NCI-H82 treated with DMSO at 0.1 percent for 48 hours (cell line): Measurements from ENCODE around the gene RAD51B.
"Not testable (repeated sequence)": the region's sequence is repeated elsewhere in the genome, so short reads cannot be mapped to it uniquely, and the experiment has no call there.

ENCODE experiments used
- DNase-seq: peaks from one replicate; lab custom pipeline; 2025; ENCODE audit not compliant: unreplicated experiment; lab: John Stamatoyannopoulos, UW

RAD51B gene

GRCh38 chr14:68198713-68199495, 379.3 kb downstream of the RAD51B start:
- no peak for DNase-seq

- no peak for DNase-seq
Measured at GRCh38 chr14:68199554-68200151, 380.1 kb downstream of the RAD51B start.

- DNase-seq = no peak
Measured at GRCh38 chr14:68203871-68204270, 384.3 kb downstream of the RAD51B start.

GRCh38 chr14:68208218-68208617, 388.6 kb downstream of the RAD51B start:
- DNase-seq = no peak

DNA sequence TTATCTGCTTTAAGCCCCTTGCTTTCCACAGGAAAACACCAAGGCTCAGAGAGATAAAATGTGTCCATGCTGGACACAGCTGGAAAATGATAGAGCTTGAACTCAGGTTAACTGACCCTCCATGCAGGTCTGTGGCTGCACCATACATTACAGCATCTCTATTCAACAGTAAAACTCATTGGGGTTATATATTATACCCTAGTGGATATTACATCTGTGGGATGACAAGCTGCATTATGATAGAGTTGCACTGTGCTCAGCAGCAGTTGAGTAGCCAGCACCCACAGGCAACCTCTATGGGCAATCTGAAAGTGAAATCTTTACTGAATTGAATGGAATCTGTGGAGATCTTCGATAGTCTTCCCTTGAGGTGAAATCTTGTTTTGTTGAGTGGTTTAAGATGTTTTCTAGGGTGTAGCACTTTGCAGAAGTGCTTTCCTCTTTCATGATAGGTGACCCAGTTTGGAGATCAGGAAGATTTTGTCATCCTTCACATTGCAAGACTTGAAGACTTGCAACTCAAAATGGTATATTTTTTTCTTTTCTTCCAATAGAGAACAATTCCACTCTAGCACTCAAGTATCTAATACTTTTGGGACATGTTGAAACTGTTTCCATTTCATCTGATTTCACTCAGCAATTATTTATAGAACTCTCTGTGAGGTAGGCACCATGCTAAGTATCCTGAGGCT, 389.2 kb downstream of the RAD51B start:
- DNase-seq = no peak

- no peak for DNase-seq
Measured at GRCh38 chr14:68210729-68211299, 391.2 kb downstream of the RAD51B start.

GRCh38 chr14:68211421-68211820, 391.8 kb downstream of the RAD51B start:
- no peak for DNase-seq

GRCh38 chr14:68211886-68212285, 392.3 kb downstream of the RAD51B start:
- no peak for DNase-seq

DNA sequence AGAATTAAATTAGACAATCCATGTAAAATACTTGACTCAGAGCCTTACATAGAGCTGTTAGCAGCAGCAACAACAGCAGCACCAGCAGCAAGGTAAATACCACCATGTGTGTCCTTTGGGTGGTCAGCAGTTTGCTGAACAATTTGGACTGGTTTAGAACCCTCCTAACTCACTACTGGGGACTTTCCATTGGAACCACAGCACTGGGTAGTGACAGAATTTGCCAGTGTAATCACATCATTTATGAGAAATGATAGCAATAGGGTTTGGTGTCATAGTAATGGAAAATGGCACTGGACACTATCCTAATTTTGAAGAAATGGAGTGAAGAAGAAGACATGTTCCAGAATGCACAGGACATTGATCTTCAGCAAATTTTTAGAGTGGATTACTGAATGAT, 392.8 kb downstream of the RAD51B start:
- DNase-seq = no peak

DNA sequence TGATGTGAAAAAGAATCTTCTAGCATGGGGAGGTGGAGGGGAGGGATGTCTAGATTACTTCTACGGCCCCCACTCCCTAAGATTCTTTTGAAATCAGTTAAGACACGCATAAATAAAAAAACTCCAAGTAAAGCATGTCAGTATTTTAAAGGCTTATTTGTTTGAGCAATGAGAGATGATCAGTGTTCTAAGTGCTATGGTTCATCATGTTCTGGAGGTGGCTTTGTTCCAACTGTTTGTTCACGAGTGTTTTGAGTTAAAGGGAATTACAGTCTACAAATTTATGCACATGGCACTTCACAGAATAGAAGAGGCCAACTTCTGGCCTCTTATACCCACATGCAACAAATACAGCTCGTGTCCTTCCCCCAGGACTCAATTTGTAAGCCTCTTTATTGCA, 394.9 kb downstream of the RAD51B start:
- no peak for DNase-seq

DNA sequence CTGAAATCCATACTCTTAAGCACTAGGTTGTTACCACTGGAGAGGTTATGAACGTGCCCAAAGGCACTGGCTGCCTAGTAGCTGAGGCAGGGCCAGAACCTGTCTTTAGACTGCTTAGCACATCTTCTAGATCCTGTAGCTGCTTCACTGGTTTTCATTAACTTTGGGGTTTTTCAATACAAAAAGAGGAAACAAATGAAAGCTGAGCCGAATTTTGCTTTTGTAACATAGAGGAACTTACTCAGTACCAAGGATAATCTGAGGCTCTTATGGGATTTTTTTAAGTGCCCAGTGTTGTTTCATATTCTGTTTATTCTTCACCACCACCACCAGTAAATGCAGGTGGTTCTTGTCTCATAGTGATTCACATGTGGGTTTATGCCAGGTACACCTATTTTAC, 396.1 kb downstream of the RAD51B start:
- no peak for DNase-seq

DNA sequence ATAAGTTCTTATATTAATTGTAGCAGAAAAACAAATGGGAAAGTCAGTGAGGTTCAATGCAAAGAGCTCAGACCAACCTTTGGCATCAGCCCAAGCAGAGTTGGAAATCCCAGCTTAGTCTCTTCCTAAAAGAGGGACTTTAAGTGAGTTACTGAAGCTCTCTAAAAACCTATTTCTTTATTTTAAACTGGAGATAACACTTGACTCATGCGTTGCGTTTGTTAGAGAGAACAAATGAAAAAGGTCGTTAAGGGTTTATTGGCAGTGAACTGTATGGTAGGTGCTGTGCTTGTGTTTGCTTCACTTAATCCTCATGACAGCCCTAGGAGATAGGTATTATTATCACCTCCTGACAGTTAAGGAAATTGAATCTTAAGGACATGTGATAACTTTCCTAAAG, 396.5 kb downstream of the RAD51B start:
- DNase-seq = no peak

DNA sequence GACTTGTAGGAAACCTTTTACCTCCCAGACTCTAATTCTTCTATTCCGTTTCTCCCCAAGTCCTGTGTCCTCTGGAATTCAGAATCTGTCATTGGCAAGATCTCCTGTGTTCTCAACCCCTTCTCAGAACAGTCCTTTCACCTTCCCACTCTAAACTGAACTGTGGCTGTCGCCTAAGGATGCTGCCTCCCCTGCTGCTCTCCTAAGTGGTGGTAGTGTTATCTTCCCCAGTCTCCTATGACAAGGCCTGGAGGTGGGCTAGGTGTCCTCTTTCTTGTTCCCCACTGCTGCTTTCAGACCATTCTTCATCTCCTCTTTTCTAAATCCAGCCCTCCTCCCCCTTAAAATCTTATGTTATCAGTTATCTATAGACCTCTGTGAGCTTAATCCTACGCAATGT, 397.4 kb downstream of the RAD51B start:
- no peak for DNase-seq

DNA sequence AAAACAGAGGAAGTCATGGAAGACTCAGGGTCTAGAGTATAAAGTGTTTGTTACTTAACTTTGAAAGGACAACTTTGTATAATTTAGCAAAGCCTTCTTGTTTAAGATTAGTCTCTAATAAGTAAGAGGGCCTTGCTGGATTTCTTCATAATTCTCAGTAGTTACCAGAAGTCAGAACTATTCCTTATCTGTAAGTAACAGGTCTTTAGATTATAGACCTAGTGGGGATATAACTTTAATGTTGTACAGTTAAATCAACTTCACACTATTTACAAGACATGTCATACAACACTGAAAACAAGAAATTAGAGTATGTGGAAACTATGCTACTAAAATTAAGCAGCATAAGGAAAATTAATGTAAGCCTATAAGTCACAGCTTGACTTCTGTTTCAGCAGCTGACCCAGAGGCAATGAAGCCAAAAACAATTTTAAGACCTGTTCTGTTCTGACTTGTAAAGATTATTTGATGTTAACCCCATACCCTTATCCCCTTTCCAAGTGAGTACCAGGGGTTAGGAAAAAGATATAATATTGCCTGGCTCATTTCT, 398.3 kb downstream of the RAD51B start:
- no peak for DNase-seq

DNA sequence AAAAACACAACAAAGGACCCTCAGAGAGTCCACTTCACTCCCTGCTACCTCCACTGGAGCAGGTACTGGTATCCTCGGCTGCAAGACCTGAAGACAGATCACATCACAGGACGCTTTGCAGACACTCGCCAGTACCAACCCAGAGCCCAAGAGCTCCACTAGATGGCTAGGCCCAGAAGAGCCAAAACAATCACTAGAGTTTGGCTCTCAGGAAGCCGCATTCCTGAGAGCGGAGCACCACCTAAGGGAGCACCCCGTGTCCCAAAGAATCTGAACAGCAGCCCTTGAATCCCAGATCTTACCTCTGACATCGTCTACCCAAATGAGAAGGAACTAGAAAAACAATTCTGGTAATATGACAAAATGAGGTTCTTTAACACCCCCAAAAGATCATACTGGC, 399.8 kb downstream of the RAD51B start:
- DNase-seq = no peak

GRCh38 chr14:68221046-68221445, 401.5 kb downstream of the RAD51B start:
- not testable (repeated sequence) for DNase-seq

DNA sequence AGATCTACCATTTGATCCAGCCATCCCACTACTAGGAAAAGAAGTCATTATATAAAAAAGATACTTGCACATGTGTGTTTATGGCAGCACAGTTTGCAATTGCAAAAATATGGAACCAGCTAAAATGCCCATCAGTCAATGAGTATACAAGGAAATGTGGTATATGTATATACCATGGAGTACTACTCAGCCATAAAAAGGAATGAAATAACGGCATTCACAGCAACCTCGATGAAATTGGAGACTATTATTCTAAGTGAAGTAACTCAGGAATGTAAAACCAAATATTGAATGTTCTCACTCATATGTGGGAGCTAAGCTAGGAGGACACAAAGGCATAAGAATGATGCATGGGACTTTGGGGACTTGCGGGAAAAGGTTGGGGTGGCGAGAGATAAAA, 402.6 kb downstream of the RAD51B start:
- no peak for DNase-seq

DNA sequence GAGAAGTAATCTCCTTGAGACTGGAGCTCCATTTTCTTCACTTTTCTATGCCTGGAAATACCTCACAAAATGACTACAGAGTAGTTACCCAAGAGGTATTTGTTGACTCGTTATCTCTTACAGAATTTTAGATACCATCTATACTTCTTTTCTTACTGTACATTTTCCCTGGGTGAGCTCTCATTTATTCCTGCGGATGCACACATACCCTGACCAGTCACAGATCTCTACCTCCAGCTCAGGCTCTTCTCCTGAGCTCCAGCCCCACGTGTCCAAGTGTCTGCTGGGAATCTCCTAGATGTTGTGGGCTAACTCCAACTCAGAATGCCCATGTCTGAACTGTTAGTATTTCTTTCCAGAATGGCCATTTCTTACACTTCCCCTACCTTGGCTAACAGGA, 403.1 kb downstream of the RAD51B start:
- no peak for DNase-seq

- no peak for DNase-seq
Measured at GRCh38 chr14:68223631-68224030, 404.1 kb downstream of the RAD51B start.

DNA sequence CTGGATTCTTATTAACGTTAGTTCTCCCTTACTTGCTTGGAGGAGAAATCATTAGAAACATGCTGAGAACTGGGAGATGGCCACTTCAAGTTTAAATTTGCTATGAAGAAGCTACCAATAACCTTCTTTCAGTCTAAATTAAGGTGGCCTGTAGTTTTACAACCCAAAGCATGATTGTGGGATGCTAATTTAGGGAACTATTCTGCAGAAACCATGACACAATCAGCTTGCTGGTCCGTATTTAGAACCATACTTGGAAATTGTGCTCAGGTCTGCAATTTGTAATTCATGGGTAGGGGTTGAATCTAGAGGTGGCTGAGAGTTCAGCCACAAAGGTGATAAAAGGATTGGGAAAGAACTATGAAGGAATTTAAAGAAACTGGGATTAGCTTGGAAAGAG, 405.7 kb downstream of the RAD51B start:
- no peak for DNase-seq

DNA sequence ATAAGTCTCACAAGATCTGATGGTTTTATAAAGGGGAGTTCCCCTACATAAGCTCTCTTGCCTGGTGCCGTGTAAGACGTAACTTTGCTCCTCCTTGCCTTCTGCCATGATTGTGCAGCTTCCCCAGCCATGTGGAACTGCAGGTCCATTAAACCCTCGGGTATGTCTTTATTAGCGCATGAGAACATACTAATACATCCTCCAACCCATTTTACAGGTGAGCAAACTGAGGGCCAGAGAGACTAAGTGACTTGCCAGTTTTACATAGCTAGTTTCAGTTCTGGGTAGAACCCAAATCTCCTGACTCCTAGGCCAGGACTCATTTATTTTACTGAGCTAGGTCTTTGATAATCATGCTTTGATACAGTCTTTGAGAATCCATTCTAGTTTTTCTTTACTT, 406.9 kb downstream of the RAD51B start:
- no peak for DNase-seq

DNA sequence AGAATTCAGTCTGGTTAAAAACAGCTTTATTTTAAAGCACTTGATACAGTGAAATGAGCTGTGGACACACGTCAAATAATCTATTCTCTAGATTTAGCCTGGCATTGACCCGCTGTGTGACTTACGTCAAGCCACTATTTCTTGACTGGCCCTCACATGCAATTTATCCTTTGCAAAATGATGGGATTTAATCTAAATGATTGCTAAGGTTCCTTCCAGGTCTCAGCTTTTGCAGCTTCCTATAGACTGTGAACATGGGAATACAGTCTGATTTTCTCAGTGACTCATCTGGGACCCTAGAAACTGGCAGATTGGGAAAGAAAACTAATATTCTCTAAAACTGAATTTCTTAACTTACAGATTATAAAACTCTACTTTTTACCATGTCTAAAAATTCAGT, 409.1 kb downstream of the RAD51B start:
- DNase-seq = no peak
